ENCODE results near the gene RNF40. TPM values are rescaled to one million over a fixed set of nuclear protein-coding genes. Genes with fewer than 3 reads are reported as not detected.
A peak's percentile ranks its signal among the peaks of the same experiment; 100 is the strongest.
"Not testable (repeated sequence)": the region's sequence is repeated elsewhere in the genome, so short reads cannot be mapped to it uniquely, and the experiment has no call there.

RNF40 gene
- polyA plus RNA-seq, 3 donors from 2014 or later: 19.3 to 87.3 (median 24.6) TPM

DNA sequence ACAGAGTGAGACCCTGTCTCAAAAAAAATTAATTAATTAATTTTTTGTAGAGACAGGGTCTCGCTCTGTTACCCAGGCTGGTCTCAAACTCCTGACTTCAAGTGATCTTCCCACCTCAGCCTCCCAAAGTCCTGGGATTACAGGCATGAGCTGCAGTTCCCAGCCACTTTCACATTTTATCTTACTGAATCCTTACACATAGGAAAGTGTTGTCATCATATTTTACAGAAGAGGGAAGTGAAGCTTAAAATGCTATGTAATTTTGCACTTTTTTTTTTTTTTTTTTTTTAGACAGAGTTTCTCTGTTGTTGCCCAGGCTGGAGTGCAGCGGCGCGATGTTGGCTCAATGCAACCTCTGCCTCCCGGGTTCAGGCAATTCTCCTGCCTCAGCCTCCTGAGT is 46.0 kb downstream of the RNF40 start:
- no peak for DNase-seq
- Mint-ChIP-seq H3K4me3 (no peak overlapping the region), H3K36me3 (no peaks in the 10 kb centered on the region), H3K27ac (no peak overlapping the region), H3K27me3 (ENCODE audit: low read depth in 3 of 3) (peaks cover 1 to 7% (median 4%) of the 10 kb centered on the region in 3 donors), H3K4me1 (peaks cover 17 to 19% of the 10 kb centered on the region in 2 donors), H3K9me3 (no peaks in the 10 kb centered on the region)

- not testable (repeated sequence) for H3K27ac Mint-ChIP-seq; DNase-seq; H3K9me3 Mint-ChIP-seq; H3K4me3 Mint-ChIP-seq; H3K27me3 Mint-ChIP-seq (ENCODE audit: low read depth in 3 of 3); H3K36me3 Mint-ChIP-seq
- H3K4me1 Mint-ChIP-seq: peaks cover 20 to 24% of the 10 kb centered on the region in 2 donors
Observed at GRCh38 chr16:30808890-30809426, 46.8 kb downstream of the RNF40 start.

DNA sequence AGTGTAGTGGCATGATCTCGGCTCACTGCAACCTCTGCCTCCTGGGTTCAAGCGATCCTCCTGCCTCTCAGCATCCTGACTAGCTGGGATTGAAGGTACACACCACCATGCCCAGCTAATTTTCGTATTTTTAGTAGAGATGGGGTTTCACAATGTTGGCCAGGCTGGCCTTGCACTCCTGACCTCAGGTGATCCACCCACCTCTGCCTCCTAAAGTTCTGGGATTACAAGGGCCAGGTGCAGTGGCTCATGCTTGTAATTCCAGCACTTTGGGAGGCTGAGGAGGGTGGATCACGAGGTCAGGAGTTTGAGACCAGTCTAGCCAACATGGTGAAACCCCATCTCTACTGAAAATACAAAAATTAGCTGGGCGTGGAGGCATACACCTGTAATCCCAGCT is 47.6 kb downstream of the RNF40 start:
- H3K4me1 Mint-ChIP-seq: peaks cover 24 to 30% of the 10 kb centered on the region in 2 donors
- H3K36me3 Mint-ChIP-seq; H3K27me3 Mint-ChIP-seq (ENCODE audit: low read depth in 3 of 3); H3K4me3 Mint-ChIP-seq; H3K27ac Mint-ChIP-seq; H3K9me3 Mint-ChIP-seq; DNase-seq: not testable (repeated sequence)

DNA sequence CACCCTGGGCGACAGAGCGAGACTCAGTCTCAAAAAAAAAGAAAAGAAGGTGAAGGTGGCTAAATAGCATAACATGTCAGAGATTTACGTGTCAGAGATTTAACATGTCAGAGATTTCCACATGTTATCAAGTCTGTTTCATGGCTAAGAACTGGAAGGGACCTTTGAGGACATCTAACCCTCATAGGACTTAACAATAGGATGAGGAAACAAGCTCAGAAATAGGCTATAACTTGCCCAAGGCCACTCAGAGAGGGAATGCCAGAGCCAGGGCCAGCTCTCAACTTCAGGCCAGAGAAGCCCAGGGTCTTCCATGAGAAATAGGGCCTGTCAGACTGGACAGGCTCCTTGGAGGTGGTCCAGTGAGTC is 51.7 kb downstream of the RNF40 start:
- Mint-ChIP-seq H3K36me3 (no peaks in the 10 kb centered on the region), H3K9me3 (no peaks in the 10 kb centered on the region), H3K4me3 (peak overlapping the region; percentile 78 to 90 (median 83)), H3K27ac (peak overlapping the region; percentile 80 to 93 (median 89)), H3K4me1 (peaks cover 12 to 16% of the 10 kb centered on the region in 2 donors), H3K27me3 (ENCODE audit: low read depth in 3 of 3) (peaks cover 0 to 6% (median 1%) of the 10 kb centered on the region in 3 donors)
- DNase-seq: no peak

DNA sequence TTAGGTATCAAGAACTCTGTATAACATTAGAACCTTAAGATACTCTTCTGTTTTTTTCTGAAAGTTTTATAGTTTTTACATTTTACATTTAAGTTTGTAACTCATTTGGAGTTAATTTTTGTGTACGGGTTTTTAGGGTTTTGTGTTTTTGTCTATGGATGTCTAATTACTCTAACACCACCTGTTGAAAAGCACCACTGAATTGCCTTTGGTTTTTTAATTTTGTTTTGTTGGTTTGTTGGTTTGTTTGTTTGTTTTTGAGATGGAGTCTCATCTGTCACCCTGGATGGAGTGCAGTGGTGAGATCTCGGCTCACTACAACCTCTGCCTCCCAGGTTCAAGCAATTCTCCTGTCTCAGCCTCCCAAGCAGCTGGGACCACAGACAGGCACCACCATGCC is 54.6 kb downstream of the RNF40 start:
- H3K9me3 Mint-ChIP-seq: no peaks in the 10 kb centered on the region
- H3K4me3 Mint-ChIP-seq: peak overlapping the region in 1 of 5 donors; percentile 10
- DNase-seq: no peak
- H3K27ac Mint-ChIP-seq: peak overlapping the region in 1 of 6 donors; percentile 16
- H3K36me3 Mint-ChIP-seq: no peaks in the 10 kb centered on the region
- H3K4me1 Mint-ChIP-seq: peaks cover 12 to 16% of the 10 kb centered on the region in 2 donors
- peaks cover 0 to 4% (median 1%) of the 10 kb centered on the region in 3 donors for H3K27me3 Mint-ChIP-seq (ENCODE audit: low read depth in 3 of 3)

GRCh38 chr16:30820952-30821421 is 58.9 kb downstream of the RNF40 start:
- no peak for DNase-seq
- Mint-ChIP-seq H3K36me3 (no peaks in the 10 kb centered on the region), H3K27ac (no peak overlapping the region), H3K4me3 (no peak overlapping the region), H3K4me1 (no peaks in the 10 kb centered on the region), H3K9me3 (no peaks in the 10 kb centered on the region), H3K27me3 (ENCODE audit: low read depth in 3 of 3) (peaks cover 0 to 5% (median 2%) of the 10 kb centered on the region in 3 donors)

DNA sequence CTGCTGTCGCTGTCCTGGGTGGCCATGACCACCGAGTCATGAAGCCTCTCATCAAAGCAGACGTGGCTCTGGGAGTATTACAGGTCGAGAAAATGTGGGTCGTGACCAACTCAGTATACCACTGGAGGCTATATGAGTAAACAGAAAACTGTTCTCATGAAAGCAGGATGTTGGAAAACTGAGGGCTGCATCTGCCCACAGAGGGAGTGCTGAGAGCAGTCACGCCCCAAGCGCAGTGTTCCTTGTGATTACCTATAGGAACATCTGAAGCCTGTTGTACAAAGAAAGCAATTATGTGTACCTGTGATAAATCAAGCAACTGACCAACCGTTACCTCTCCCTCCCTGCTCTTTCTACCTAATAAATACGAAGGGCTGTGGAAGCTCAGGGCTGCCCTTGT is 59.3 kb downstream of the RNF40 start:
- not testable (repeated sequence) for H3K27ac Mint-ChIP-seq; H3K9me3 Mint-ChIP-seq; H3K36me3 Mint-ChIP-seq; H3K27me3 Mint-ChIP-seq (ENCODE audit: low read depth in 3 of 3); H3K4me3 Mint-ChIP-seq; DNase-seq; H3K4me1 Mint-ChIP-seq

DNA sequence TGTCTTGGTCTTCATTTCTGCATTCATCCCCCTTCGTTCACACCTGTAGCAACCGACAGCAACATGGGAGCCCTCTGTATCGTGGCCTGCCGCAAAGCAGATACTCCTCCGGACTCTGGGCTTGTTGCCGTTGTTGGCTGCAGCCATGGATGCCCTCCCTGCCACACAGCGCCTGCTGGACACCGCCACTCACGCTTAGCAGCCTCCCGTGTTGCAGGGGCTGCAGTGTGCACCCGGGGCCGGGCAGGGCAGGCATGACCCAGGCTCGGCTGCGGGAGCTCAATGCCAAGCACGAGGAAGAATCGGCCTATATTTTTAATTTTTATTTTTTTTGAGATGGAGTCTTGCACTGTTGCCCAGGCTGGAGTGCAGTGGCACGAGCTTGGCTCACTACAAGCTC is 59.8 kb downstream of the RNF40 start:
- H3K4me3 Mint-ChIP-seq: no peak overlapping the region
- no peak for DNase-seq
- no peak overlapping the region for H3K27ac Mint-ChIP-seq
- no peaks in the 10 kb centered on the region for H3K4me1 Mint-ChIP-seq
- H3K27me3 Mint-ChIP-seq (ENCODE audit: low read depth in 3 of 3): peaks cover 2 to 5% (median 2%) of the 10 kb centered on the region in 3 donors
- H3K9me3 Mint-ChIP-seq: no peaks in the 10 kb centered on the region
- no peaks in the 10 kb centered on the region for H3K36me3 Mint-ChIP-seq

Other genes with a start within 250 kb of the RNF40 start
- 1 to 10 TPM in 2 of 3 donors, under 1 TPM in 1; 0.15 to 1.7 (median 1.3) TPM for gene ZNF768, start 235.8 kb upstream of the RNF40 start, polyA plus RNA-seq
- 10 to 100 TPM in 1 of 3 donors, 1 to 10 TPM in 2; 7.4 to 10.2 (median 8.3) TPM for gene ZNF747, start 227.5 kb upstream of the RNF40 start, polyA plus RNA-seq
- 1 to 10 TPM; 1.3 to 6.3 (median 2.3) TPM for gene ZNF764, start 203.9 kb upstream of the RNF40 start, polyA plus RNA-seq
- 10 to 100 TPM; 31.9 to 39.0 (median 33.6) TPM for gene ZNF688, start 190.6 kb upstream of the RNF40 start, polyA plus RNA-seq
- gene ZNF785, start 176.6 kb upstream of the RNF40 start, polyA plus RNA-seq: 1 to 10 TPM; 1.2 to 3.3 (median 1.9) TPM
- gene ZNF689, start 151.9 kb upstream of the RNF40 start, polyA plus RNA-seq: 10 to 100 TPM in 1 of 3 donors, 1 to 10 TPM in 2; 7.5 to 14.7 (median 8.4) TPM
- 10 to 100 TPM; 10.6 to 29.5 (median 12.9) TPM for gene PRR14, start 111.4 kb upstream of the RNF40 start, polyA plus RNA-seq
- gene FBRS, start 103.9 kb upstream of the RNF40 start, polyA plus RNA-seq: 1 to 10 TPM in 2 of 3 donors, under 1 TPM in 1; 0.06 to 5.5 (median 1.9) TPM
- gene SRCAP, start 63.2 kb upstream of the RNF40 start, polyA plus RNA-seq: 10 to 100 TPM in 1 of 3 donors, 1 to 10 TPM in 2; 1.9 to 38.9 (median 2.8) TPM
- gene PHKG2, start 13.9 kb upstream of the RNF40 start, polyA plus RNA-seq: 10 to 100 TPM; 49.2 to 91.0 (median 62.7) TPM
- 1 to 10 TPM in 1 of 3 donors, under 1 TPM in 1, not detected in 1; 0.76 to 1.0 TPM for gene CFAP119, start 260 bp upstream of the RNF40 start, polyA plus RNA-seq
- 1 to 10 TPM in 1 of 3 donors, under 1 TPM in 2; 0.09 to 1.1 (median 0.16) TPM for gene ZNF629, start 24.9 kb downstream of the RNF40 start, polyA plus RNA-seq
- 10 to 100 TPM; 44.5 to 80.0 (median 60.7) TPM for gene BCL7C, start 131.8 kb downstream of the RNF40 start, polyA plus RNA-seq
- not detected for gene CTF1, start 134.3 kb downstream of the RNF40 start, polyA plus RNA-seq
- 1 to 10 TPM in 1 of 3 donors, under 1 TPM in 2; 0.18 to 1.1 (median 0.22) TPM for gene FBXL19, start 161.2 kb downstream of the RNF40 start, polyA plus RNA-seq
- 10 to 100 TPM; 31.4 to 50.0 (median 40.3) TPM for gene ORAI3, start 186.7 kb downstream of the RNF40 start, polyA plus RNA-seq
- 1 to 10 TPM in 2 of 3 donors, not detected in 1; 1.8 to 2.4 TPM for gene SETD1A, start 195.4 kb downstream of the RNF40 start, polyA plus RNA-seq
- not detected for gene HSD3B7, start 222.9 kb downstream of the RNF40 start, polyA plus RNA-seq
- gene STX1B, start 248.3 kb downstream of the RNF40 start, polyA plus RNA-seq: not detected